Chondrocyte (in vitro differentiated cells): Measurements from ENCODE around the gene MARK3. TPM values are rescaled to one million over a fixed set of nuclear protein-coding genes. Genes with fewer than 3 reads are reported as not detected.
A peak's percentile ranks its signal among the peaks of the same experiment; 100 is the strongest.
"Not testable (repeated sequence)": the region's sequence is repeated elsewhere in the genome, so short reads cannot be mapped to it uniquely, and the experiment has no call there.

Experiments
- DNase-seq: peaks from one replicate; pipeline ENCODE4 v3.0.0; 2021; ENCODE audit warnings: mixed read lengths, low spot score
- H3K27ac Mint-ChIP-seq: one replicate; pipeline ENCODE4 v1.8.0; 2021; ENCODE audit warnings: mild to moderate bottlenecking, moderate library complexity, mixed read lengths; ENCODE audit not compliant: unreplicated experiment
- H3K27me3 Mint-ChIP-seq: 2 replicates; pipeline ENCODE4 v1.8.0; 2021; ENCODE audit warnings: low read depth, mixed read lengths
- H3K36me3 Mint-ChIP-seq: 2 replicates; pipeline ENCODE4 v1.8.0; 2021; ENCODE audit warnings: low read depth, mixed read lengths
- H3K4me1 Mint-ChIP-seq: 2 replicates; pipeline ENCODE4 v1.8.0; 2021; ENCODE audit warnings: low read depth, mild to moderate bottlenecking, mixed read lengths
- H3K4me3 Mint-ChIP-seq: one replicate; pipeline ENCODE4 v1.8.0; 2021; ENCODE audit warnings: mild to moderate bottlenecking, moderate library complexity, mixed read lengths; ENCODE audit not compliant: unreplicated experiment
- H3K9me3 Mint-ChIP-seq: 2 replicates; pipeline ENCODE4 v1.8.0; 2021; ENCODE audit warnings: low read depth, mixed read lengths
- total RNA-seq: library from RNA; stranded (reverse); gene quantifications from 3 replicates; pipeline ENCODE4 v1.2.1, GENCODE V29; 2021
- TF ChIP-seq, protein P1 (sequence below): fragments of 200-600 bp; sonication (generic); IDR thresholded peaks from 2 replicates; pipeline ENCODE4 v1.5.0; 2021; ENCODE audit warnings: antibody characterized with exemption, mild to moderate bottlenecking, moderate library complexity

The MARK3 gene
- total RNA-seq, 1 donor from 2014 or later: 65.1 TPM

DNA sequence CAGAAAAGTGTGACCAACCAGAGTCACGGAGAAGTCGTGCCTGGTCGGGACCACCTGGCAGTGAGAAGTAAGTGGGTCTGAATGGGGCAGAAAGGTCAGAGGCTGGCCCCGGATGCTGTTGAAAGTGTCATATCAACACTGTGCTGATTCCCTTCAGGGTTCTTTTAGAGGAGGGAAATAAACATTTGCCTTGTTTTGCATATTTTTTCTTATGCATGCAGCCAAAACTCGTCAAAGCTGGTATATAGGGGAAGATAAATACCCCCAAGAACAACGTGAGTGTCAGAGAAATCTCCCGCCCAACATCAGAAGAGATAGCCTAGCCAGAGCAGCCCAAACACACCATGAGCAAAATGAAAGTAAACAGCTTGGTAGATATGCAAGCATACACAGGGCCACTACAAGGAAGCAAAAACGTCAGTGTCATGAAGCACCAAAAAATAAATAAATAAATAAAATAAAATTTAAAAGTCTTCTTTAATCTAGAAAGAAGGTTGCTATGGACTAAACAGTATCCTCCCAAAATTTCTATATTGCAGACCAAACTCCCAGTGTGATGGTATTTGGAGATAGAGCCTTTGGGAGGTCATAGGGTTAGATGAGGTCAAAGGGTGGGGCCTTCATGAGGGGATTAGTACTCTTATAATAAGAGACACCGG, 29.1 kb upstream of the MARK3 start:
- no peak for DNase-seq
- Mint-ChIP-seq H3K27me3 (no peaks in the 10 kb centered on the region), H3K36me3 (no peaks in the 10 kb centered on the region), H3K27ac (no peak overlapping the region), H3K4me3 (no peak overlapping the region), H3K4me1 (no peaks in the 10 kb centered on the region), H3K9me3 (no peaks in the 10 kb centered on the region)
- TF ChIP-seq, protein P1, sequence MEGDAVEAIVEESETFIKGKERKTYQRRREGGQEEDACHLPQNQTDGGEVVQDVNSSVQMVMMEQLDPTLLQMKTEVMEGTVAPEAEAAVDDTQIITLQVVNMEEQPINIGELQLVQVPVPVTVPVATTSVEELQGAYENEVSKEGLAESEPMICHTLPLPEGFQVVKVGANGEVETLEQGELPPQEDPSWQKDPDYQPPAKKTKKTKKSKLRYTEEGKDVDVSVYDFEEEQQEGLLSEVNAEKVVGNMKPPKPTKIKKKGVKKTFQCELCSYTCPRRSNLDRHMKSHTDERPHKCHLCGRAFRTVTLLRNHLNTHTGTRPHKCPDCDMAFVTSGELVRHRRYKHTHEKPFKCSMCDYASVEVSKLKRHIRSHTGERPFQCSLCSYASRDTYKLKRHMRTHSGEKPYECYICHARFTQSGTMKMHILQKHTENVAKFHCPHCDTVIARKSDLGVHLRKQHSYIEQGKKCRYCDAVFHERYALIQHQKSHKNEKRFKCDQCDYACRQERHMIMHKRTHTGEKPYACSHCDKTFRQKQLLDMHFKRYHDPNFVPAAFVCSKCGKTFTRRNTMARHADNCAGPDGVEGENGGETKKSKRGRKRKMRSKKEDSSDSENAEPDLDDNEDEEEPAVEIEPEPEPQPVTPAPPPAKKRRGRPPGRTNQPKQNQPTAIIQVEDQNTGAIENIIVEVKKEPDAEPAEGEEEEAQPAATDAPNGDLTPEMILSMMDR: no peak

DNA sequence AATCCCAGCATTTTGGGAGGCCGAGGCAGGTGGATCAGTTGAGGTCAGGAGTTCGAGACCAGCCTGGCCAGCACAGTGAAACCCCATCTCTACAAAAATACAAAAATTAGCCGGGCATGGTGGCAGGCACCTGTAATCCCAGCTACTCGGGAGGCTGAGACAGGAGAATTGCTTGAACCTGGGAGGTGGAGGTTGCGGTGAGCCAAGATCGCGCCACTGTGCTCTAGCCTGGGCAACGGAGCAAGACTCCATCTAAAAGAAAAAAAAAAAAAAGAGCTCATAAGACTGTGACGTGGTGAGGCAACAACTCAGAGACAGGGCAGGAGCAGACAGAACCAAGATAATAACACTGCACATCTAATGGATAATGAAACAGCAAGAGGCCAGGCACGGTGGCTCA, 27.7 kb upstream of the MARK3 start:
- H3K4me1 Mint-ChIP-seq, H3K9me3 Mint-ChIP-seq, H3K27me3 Mint-ChIP-seq, H3K4me3 Mint-ChIP-seq, DNase-seq, H3K27ac Mint-ChIP-seq, H3K36me3 Mint-ChIP-seq: not testable (repeated sequence)

DNA sequence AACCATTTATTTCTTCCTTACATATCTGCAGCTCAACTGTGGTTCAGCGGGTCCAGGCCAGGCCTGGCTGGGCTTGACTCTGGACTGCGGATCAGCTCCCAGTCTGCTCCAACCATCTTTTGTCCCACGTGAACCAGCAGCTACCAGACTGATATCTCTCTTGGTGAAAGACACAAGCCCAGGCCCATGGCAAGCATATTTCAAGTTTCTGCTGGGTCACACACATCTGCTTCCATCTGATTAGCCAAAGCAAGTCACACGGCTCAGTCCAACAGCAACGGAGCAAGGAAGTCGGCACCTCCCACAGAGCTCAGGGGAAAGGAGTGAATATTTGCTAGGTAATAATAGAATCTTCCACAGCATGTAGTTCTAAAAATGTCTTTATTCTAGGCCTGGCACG, 24.7 kb upstream of the MARK3 start:
- peaks cover 24% of the 10 kb centered on the region for H3K9me3 Mint-ChIP-seq

DNA sequence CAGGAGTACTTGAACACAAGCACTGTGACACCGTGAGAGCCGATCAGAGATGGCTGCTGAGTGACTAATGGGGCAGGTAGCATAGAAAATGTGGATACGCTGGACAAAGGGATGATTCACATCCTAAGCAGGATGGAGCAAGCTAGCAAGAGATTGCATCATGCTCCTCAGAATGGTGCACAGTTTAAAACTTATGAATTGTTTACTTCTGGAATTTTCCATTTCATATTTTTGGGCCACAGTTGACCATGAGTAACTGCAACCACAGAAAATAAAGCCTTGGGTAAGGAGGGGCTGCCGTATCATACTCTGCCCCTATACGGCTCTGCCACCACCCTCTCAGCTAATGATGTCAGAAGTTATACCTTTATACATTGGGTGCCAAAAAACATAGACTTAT, 23.3 kb upstream of the MARK3 start:
- H3K4me1 Mint-ChIP-seq: peaks cover 3% of the 10 kb centered on the region
- DNase-seq: no peak
- peaks cover 24% of the 10 kb centered on the region for H3K9me3 Mint-ChIP-seq
- H3K36me3 Mint-ChIP-seq: peaks cover 15% of the 10 kb centered on the region
- TF ChIP-seq, protein P1: no peak
- no peak overlapping the region for H3K4me3 Mint-ChIP-seq
- H3K27me3 Mint-ChIP-seq: no peaks in the 10 kb centered on the region
- H3K27ac Mint-ChIP-seq: peak overlapping the region; percentile 74

More for the DNA sequence above, 24.7 kb upstream of the MARK3 start:
- H3K27ac Mint-ChIP-seq: no peak overlapping the region
- no peak for DNase-seq
- TF ChIP-seq, protein P1: no peak
- peaks cover 3% of the 10 kb centered on the region for H3K4me1 Mint-ChIP-seq
- H3K4me3 Mint-ChIP-seq: no peak overlapping the region
- H3K27me3 Mint-ChIP-seq: no peaks in the 10 kb centered on the region
- peaks cover 15% of the 10 kb centered on the region for H3K36me3 Mint-ChIP-seq

DNA sequence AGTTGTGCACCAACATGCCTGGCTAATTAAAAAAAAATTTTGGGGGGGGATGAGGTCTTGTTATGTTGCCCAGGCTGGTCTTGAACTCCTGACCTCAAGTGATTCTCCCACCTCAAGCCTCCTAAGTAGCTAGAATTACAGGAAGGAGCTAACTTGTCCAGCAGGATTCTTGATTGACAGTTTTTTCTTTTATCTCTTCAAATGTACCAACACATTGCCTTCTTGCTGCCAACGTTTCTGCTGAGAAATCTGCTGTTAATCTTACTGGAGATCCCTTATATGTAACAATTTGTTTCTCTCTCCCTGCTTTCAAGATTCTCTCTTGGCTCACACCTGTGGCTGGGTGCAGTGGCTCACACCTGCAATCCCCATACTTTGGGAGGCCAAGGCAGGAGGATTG, 22.4 kb upstream of the MARK3 start:
- H3K27me3 Mint-ChIP-seq: no peaks in the 10 kb centered on the region
- H3K27ac Mint-ChIP-seq: no peak overlapping the region
- peaks cover 3% of the 10 kb centered on the region for H3K4me1 Mint-ChIP-seq
- H3K4me3 Mint-ChIP-seq: no peak overlapping the region
- TF ChIP-seq, protein P1: no peak
- DNase-seq: no peak
- peaks cover 15% of the 10 kb centered on the region for H3K36me3 Mint-ChIP-seq
- peaks cover 24% of the 10 kb centered on the region for H3K9me3 Mint-ChIP-seq

DNA sequence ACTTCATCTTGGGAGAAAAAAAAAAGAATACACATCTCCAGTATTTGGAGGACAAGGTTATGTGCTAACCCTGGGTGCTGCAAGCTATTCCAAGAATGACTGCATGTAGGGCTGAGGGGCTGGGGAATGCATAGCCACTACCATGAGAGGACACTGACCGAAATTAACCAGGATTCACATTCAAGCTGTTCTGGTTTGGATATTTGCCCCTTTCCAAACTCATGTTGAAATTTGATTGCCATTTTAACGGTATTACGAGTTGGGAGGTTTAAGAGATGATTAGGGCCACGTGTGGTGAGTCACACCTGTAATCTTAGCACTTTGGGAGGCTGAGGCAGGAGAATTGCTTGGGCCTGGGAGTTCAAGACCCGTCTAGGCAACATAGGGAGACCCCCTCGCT, 18.5 kb upstream of the MARK3 start:
- Mint-ChIP-seq H3K27me3 (no peaks in the 10 kb centered on the region), H3K27ac (no peak overlapping the region), H3K4me3 (no peak overlapping the region), H3K9me3 (peaks cover 22% of the 10 kb centered on the region), H3K4me1 (peaks cover 5% of the 10 kb centered on the region), H3K36me3 (peaks cover 14% of the 10 kb centered on the region)
- TF ChIP-seq, protein P1: no peak
- no peak for DNase-seq
